ENCODE results near the gene CNGB1. TPM values are rescaled to one million over a fixed set of nuclear protein-coding genes. Genes with fewer than 3 reads are reported as not detected.

Gene CNGB1
- total RNA-seq, 1 donor from 2014 or later: under 0.01 TPM

DNA sequence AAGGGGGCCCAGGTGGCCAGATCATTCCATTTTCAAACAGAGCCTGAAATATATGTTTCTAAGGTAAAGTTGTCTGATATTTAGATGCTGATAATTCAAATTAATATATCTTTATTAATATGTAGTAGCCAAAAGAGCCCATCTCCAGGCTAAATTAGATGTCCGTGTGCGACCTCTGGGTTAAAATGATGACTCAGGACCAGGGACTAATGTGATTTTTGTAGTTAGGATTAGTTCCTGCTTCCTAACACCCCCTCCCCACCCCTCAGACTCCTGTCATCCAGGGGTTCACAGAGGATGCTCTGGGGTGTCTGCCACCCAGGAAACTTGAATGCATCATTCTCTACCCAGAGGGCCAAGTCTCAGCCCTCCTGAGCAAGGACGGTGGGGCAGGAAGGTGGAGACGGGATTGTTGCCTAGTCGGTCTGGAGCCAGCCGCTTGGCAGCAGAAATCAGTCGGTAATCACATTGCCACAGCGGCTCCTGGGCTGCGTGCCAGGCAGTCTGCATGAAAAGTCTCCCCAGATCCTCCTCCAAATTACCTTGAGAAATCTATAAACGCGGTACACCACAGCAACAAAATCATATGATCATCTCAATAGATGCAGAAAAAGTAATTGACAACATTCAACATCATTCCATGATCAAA, 29.8 kb downstream of the CNGB1 start:
- no peak for TF ChIP-seq CTCF (IDR thresholded peaks at IDR 0.05; ENCODE audit: insufficient read depth, low read length, severe bottlenecking)
- Histone ChIP-seq H3K27me3 (ENCODE audit: control insufficient read depth, insufficient read depth, low read length) (no peaks in the 10 kb centered on the region), H3K4me3 (ENCODE audit: low read depth, low read length) (no peak overlapping the region), H3K36me3 (ENCODE audit: control insufficient read depth, insufficient read depth, low read length) (no peaks in the 10 kb centered on the region)
- FAIRE-seq (no peak), DNase-seq (ENCODE audit: low read depth) (peak; percentile 32)

DNA sequence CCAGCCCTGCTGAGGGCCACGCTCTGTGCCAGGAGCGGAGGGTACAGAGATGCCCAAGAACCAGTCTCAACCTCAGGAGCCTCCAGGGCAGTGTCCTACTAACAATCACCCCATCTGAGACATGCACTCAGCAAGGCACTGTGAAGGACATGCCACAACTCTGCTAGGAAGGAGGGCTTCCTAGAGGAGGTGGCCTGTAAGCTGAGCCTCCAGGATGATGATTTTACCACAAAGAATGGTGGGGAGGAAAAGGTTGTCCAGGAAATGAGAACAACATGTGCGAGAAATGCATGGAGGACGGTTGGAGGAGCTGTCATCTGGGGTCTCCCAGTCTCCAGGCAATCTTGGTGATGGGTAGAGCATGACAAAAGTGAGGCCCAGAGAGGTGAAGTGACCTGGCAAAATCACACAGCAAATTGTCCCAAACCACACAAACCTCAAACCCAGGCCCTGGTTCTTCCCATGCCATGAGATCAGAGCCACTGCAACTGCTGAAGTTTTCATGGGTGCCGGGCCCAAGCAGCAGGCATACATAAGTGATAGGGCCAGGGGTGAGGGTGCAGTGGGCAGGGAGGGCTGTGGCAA, 30.5 kb downstream of the CNGB1 start:
- Histone ChIP-seq H3K27me3 (ENCODE audit: control insufficient read depth, insufficient read depth, low read length) (no peaks in the 10 kb centered on the region), H3K36me3 (ENCODE audit: control insufficient read depth, insufficient read depth, low read length) (no peaks in the 10 kb centered on the region), H3K4me3 (ENCODE audit: low read depth, low read length) (no peak overlapping the region)
- FAIRE-seq: peak; percentile 85
- TF ChIP-seq CTCF (IDR thresholded peaks at IDR 0.05; ENCODE audit: insufficient read depth, low read length, severe bottlenecking): no peak
- no peak for DNase-seq (ENCODE audit: low read depth)

GRCh38 chr16:57939872-57940224, 31.1 kb downstream of the CNGB1 start:
- no peaks in the 10 kb centered on the region for H3K27me3 ChIP-seq (ENCODE audit: control insufficient read depth, insufficient read depth, low read length)
- DNase-seq (ENCODE audit: low read depth) (no peak), FAIRE-seq (no peak)
- H3K36me3 ChIP-seq (ENCODE audit: control insufficient read depth, insufficient read depth, low read length): no peaks in the 10 kb centered on the region
- no peak for TF ChIP-seq CTCF (IDR thresholded peaks at IDR 0.05; ENCODE audit: insufficient read depth, low read length, severe bottlenecking)
- no peak overlapping the region for H3K4me3 ChIP-seq (ENCODE audit: low read depth, low read length)

GRCh38 chr16:57938936-57939871, 31.7 kb downstream of the CNGB1 start:
- Histone ChIP-seq H3K4me3 (ENCODE audit: low read depth, low read length) (no peak overlapping the region), H3K36me3 (ENCODE audit: control insufficient read depth, insufficient read depth, low read length) (no peaks in the 10 kb centered on the region), H3K27me3 (ENCODE audit: control insufficient read depth, insufficient read depth, low read length) (no peaks in the 10 kb centered on the region)
- DNase-seq (ENCODE audit: low read depth): peak; percentile 79
- FAIRE-seq: peak; percentile 66
- peak; percentile 40 for TF ChIP-seq CTCF (IDR thresholded peaks at IDR 0.05; ENCODE audit: insufficient read depth, low read length, severe bottlenecking)

DNA sequence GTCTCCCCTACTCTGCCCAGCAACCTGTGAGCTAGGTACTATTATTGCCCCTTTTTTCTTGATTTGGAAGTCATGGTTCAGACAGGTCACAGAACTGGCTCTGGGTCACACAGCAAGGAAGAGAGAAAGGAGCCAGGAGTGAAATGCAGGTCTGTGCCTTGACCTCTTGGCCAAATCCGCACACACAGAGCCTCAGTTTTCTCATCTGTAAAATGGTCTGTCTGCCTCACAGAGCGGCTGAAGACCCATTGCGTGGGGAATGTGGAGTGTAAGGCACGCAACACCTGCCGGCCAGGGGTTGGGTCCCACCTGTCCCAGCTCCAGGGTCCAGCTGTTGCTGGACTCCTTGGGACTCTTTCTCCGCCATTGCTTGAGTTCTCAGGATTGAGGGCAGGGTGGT, 32.4 kb downstream of the CNGB1 start:
- FAIRE-seq: no peak
- no peak for DNase-seq (ENCODE audit: low read depth)
- H3K27me3 ChIP-seq (ENCODE audit: control insufficient read depth, insufficient read depth, low read length): no peaks in the 10 kb centered on the region
- H3K36me3 ChIP-seq (ENCODE audit: control insufficient read depth, insufficient read depth, low read length): no peaks in the 10 kb centered on the region
- no peak overlapping the region for H3K4me3 ChIP-seq (ENCODE audit: low read depth, low read length)
- TF ChIP-seq CTCF (IDR thresholded peaks at IDR 0.05; ENCODE audit: insufficient read depth, low read length, severe bottlenecking): no peak

Measured in bronchial epithelial cell (primary cell).